Measurements from ENCODE around the gene NCOA1.

DNA sequence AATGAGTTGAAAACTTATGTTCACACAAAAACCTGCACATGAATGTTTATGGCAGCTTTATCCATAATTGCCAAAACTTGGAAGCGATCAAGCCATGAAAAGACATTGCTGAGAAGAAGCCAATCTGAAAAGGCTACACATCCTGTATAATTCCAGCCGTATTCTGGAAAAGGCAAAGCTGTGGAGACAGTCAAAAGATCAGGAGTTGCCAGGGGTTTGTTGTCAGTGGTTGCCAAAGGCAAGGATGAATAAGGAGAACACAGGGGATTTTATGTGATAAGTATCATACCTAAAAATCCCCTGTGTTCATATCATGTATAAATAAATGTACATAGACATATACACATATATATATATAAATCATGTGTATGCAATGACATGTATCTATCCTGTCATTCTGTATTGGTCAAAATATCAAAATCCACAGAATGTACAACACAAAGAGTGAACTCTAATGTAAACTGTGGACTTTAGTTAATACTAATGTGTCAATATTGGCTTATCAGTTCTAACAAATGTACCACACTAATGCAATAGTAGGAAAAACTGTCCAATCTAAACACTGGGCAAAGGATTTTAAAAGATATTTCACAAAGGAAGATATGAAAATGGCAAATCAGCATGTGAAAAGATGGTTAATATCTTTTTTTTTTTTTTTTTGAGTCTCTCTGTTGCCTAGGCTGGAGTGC lies 226.4 kb downstream of the NCOA1 start:
- TF ChIP-seq, protein P1, sequence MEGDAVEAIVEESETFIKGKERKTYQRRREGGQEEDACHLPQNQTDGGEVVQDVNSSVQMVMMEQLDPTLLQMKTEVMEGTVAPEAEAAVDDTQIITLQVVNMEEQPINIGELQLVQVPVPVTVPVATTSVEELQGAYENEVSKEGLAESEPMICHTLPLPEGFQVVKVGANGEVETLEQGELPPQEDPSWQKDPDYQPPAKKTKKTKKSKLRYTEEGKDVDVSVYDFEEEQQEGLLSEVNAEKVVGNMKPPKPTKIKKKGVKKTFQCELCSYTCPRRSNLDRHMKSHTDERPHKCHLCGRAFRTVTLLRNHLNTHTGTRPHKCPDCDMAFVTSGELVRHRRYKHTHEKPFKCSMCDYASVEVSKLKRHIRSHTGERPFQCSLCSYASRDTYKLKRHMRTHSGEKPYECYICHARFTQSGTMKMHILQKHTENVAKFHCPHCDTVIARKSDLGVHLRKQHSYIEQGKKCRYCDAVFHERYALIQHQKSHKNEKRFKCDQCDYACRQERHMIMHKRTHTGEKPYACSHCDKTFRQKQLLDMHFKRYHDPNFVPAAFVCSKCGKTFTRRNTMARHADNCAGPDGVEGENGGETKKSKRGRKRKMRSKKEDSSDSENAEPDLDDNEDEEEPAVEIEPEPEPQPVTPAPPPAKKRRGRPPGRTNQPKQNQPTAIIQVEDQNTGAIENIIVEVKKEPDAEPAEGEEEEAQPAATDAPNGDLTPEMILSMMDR (IDR thresholded peaks at IDR 0.05), result no peak
- TF ChIP-seq POLR2A (IDR thresholded peaks at IDR 0.05), result no peak
